Cerebellar cortex (tissue), 1 donor: ENCODE data around the gene CLTB.

ENCODE experiments used
- DNase-seq: peaks from one replicate; pipeline ENCODE4 v3.0.0-alpha.2; 2015; ENCODE audit warnings: low spot score

CLTB gene

GRCh38 chr5:176352116-176352878 lies 64.0 kb downstream of the CLTB start:
- DNase-seq = no peak

GRCh38 chr5:176350416-176350815 lies 65.9 kb downstream of the CLTB start:
- no peak for DNase-seq

DNA sequence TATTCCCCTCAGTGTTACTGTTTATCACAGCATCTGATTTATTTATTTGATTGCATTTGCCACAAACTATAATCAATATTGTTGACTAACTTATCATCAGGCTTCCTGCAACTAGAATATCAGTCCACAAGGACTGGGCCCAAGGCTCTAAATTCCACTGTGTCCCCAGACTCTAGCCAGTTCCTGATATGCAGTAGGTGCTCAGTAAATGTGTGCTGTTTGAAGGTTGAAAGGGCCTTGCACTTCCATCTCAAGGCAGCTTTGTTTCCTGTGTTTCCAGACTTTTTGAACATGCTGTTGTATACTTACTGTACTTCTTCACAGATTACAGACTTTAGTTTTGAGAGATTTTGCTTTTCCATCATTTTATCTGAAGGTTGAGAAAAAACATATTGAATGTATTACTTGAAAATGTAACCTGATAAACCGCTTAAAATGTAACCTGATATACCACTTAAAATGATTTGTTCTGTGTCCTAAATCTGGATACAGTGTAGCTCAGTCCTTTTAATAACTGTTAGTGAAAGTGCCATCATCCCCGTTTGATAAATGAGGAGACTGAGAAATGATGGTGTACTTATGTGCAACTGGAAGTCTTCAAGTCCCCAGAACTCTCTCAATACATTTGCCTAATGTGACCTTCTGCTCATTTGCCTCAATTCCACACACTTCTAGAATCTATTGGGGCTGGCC lies 73.4 kb downstream of the CLTB start:
- DNase-seq = no peak
